Lung (tissue), 12 donors: ENCODE data around the gene NYAP2. TPM values are rescaled to one million over a fixed set of nuclear protein-coding genes. Genes with fewer than 3 reads are reported as not detected.

Source experiments
- ATAC-seq: fragments of 200-7000 bp; cut with Tn5 transposase; one replicate; pipeline ENCODE4 v1.9.1; 2020; ENCODE audit warnings: moderate number of reproducible peaks; ENCODE audit not compliant: insufficient read depth, low FRiP score
- DNase-seq, 3 donors: peaks; one replicate each; pipeline ENCODE4 v3.0.0-alpha.2; 2013 to 2017
- H3K27ac ChIP-seq, 2 donors: one replicate each; pipeline ENCODE4 v1.5.1; 2013; ENCODE audit warnings: mild to moderate bottlenecking in 2 of 2, moderate library complexity in 2 of 2, control low read depth in 1 of 2, inconsistent platforms in 1 of 2, low read depth in 1 of 2, low read length in 1 of 2
- H3K27me3 ChIP-seq, 3 donors: one replicate each; pipeline ENCODE4 v1.5.1; 2013; ENCODE audit warnings: low read length in 2 of 3; ENCODE audit not compliant: control insufficient read depth in 3 of 3, insufficient read depth in 3 of 3
- H3K36me3 ChIP-seq, 4 donors: one replicate each; pipeline ENCODE4 v1.5.1; 2013; ENCODE audit warnings: low read length in 4 of 4, mild to moderate bottlenecking in 1 of 4, moderate library complexity in 1 of 4; ENCODE audit not compliant: control insufficient read depth in 4 of 4, insufficient read depth in 4 of 4
- H3K4me1 ChIP-seq, 5 donors: one replicate each; pipeline ENCODE4 v1.5.1; 2013; ENCODE audit warnings: low read length in 5 of 5, mild to moderate bottlenecking in 2 of 5, moderate library complexity in 1 of 5; ENCODE audit not compliant: control insufficient read depth in 5 of 5, insufficient read depth in 5 of 5
- H3K4me3 ChIP-seq: one replicate; pipeline ENCODE4 v1.5.1; 2013; ENCODE audit warnings: mild to moderate bottlenecking, control low read depth, moderate library complexity
- H3K9ac ChIP-seq, 2 donors: one replicate each; pipeline ENCODE4 v1.5.1; 2013; ENCODE audit warnings: low read length in 2 of 2, control low read depth in 1 of 2; ENCODE audit not compliant: insufficient read depth in 1 of 2
- H3K9me3 ChIP-seq, 4 donors: one replicate each; pipeline ENCODE4 v1.5.1; 2013; ENCODE audit warnings: low read length in 3 of 4, mild to moderate bottlenecking in 1 of 4, moderate library complexity in 1 of 4; ENCODE audit not compliant: control insufficient read depth in 4 of 4, insufficient read depth in 3 of 4
- WGBS, 2 donors: extraction: QIAGEN DNeasy Blood & Tissue Kit; methylation state at CpG; one replicate each; pipeline ENCODE4 v1.1.7; 2013; 5-methylcytosine and 5-hydroxymethylcytosine counted together
- polyA plus RNA-seq, 2 donors: library from polyadenylated mRNA; stranded (reverse); fragments of 200-250 nt; gene quantifications; one replicate each; pipeline ENCODE4 v1.2.1, GENCODE V29; 2013
- total RNA-seq, 2 donors: library from RNA; depleted of rRNA in 1 of 2; stranded (reverse); fragments of >200 nt in 1 of 2; gene quantifications; one replicate each; pipeline ENCODE4 v1.2.1, GENCODE V29; 2014 to 2021
- TF ChIP-seq, protein P1 (sequence below): IDR thresholded peaks from 2 replicates; pipeline ENCODE4 v1.5.1; 2012; ENCODE audit warnings: mild to moderate bottlenecking; ENCODE audit errors: control extremely low read depth, extremely low read depth
- donor health status: control.
- donor health status: control.
- donor health status: Bipolar disorder and iron deficiency.
- donor health status: healthy.
- donor health status: DM: yes; HTN: yes; CAD: no.

The NYAP2 gene
- total and polyA plus RNA-seq, 4 donors, result 0.20 to 1.6 (median 0.83) TPM

GRCh38 chr2:225668606-225669266 is 269.2 kb downstream of the NYAP2 start:
- Histone ChIP-seq H3K9me3 (no peaks in the 10 kb centered on the region), H3K27me3 (no peaks in the 10 kb centered on the region), H3K4me1 (peaks cover 0 to 14% (median 0%) of the 10 kb centered on the region in 5 donors), H3K9ac (peak overlapping the region in 1 of 2 donors; percentile 8), H3K27ac (no peak overlapping the region), H3K36me3 (no peaks in the 10 kb centered on the region), H3K4me3 (no peak overlapping the region)
- ATAC-seq, result no peak
- TF ChIP-seq, protein P1, sequence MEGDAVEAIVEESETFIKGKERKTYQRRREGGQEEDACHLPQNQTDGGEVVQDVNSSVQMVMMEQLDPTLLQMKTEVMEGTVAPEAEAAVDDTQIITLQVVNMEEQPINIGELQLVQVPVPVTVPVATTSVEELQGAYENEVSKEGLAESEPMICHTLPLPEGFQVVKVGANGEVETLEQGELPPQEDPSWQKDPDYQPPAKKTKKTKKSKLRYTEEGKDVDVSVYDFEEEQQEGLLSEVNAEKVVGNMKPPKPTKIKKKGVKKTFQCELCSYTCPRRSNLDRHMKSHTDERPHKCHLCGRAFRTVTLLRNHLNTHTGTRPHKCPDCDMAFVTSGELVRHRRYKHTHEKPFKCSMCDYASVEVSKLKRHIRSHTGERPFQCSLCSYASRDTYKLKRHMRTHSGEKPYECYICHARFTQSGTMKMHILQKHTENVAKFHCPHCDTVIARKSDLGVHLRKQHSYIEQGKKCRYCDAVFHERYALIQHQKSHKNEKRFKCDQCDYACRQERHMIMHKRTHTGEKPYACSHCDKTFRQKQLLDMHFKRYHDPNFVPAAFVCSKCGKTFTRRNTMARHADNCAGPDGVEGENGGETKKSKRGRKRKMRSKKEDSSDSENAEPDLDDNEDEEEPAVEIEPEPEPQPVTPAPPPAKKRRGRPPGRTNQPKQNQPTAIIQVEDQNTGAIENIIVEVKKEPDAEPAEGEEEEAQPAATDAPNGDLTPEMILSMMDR, result peak; percentile 54
- DNase-seq, result peak; percentile 33 to 90 (median 87)
- 46 to 57% methylated on average over 2 of the region's 2 CpGs for WGBS, 2 donors

GRCh38 chr2:225670111-225670974 is 270.8 kb downstream of the NYAP2 start:
- Histone ChIP-seq H3K9me3 (no peaks in the 10 kb centered on the region), H3K4me1 (peaks cover 0 to 23% (median 0%) of the 10 kb centered on the region in 5 donors), H3K36me3 (no peaks in the 10 kb centered on the region), H3K4me3 (no peak overlapping the region), H3K9ac (no peak overlapping the region), H3K27me3 (no peaks in the 10 kb centered on the region), H3K27ac (no peak overlapping the region)
- TF ChIP-seq, protein P1, result peak; percentile 1
- DNase-seq (peak in 2 of 3 donors; percentile 85 to 90), ATAC-seq (no peak)
- whole genome bisulfite sequencing, 2 donors, result 49 to 59% methylated on average over 4 of the region's 4 CpGs

DNA sequence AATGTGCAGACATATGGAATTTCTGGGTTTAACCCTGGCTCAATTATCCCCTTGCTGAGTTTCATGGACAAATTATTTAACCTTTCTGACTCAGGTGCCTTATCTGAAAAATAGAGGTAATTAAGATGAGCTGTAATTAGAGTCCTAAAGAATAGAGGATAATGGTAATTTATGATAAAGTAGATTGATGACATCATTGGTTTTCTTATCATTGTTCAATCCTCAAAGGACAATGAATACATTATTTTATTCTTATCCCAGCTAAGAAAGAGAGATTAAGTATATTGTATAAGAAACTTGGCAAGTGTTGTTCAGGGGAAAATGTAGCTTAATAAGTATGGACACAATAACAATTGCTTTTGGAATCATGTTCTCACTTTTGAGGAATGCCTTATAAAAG is 279.3 kb downstream of the NYAP2 start:
- Histone ChIP-seq H3K4me3 (no peak overlapping the region), H3K36me3 (no peaks in the 10 kb centered on the region), H3K4me1 (peaks cover 0 to 9% (median 0%) of the 10 kb centered on the region in 5 donors), H3K27me3 (no peaks in the 10 kb centered on the region), H3K9ac (no peak overlapping the region), H3K27ac (no peak overlapping the region), H3K9me3 (no peaks in the 10 kb centered on the region)
- ATAC-seq, result no peak
- DNase-seq, result no peak
- TF ChIP-seq, protein P1, result no peak
